MM.1S (cell line): Measurements from ENCODE around the gene RAB34.

ENCODE experiments used
- EZH2 ChIP-seq: fragments of 300-600 bp; sonication (generic); optimal IDR thresholded peaks from 2 replicates; pipeline ENCODE3; 2017; ENCODE audit warnings: low read depth, mild to moderate bottlenecking, antibody characterized with exemption, low read length, mixed read lengths
- EZH2phosphoT487 ChIP-seq: fragments of 300-600 bp; sonication (generic); IDR thresholded peaks from 2 replicates; pipeline ENCODE4 v1.6.1; 2018; ENCODE audit warnings: antibody characterized with exemption, low read length
- TF ChIP-seq, protein P1 (sequence below): fragments of 300-600 bp; sonication (generic); IDR thresholded peaks from 2 replicates; pipeline ENCODE4 v1.5.1; 2016; ENCODE audit warnings: antibody characterized with exemption, low read length, mixed read lengths

DNA sequence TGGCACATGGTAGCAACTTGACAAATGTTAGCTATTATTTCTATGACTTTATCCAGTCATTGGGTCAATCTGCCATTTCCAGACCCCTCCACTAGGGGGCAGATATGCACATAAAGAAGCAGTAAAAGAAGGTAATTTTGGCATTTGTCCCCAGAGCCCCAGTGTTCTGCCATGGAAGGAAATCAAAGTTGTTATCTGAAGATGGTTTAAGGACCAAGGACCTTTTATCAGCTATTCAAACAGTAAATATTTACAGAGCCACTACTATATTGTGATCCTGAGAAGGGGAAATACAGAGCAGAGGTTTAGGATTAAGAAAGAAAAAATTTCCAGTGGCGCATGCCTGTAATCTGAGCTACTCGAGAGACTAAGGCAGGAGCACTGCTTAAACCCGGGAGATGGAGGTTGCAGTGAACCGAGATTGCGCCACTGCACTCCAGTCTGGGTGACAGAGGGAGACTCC is 46.2 kb upstream of the RAB34 start:
- TF ChIP-seq, protein P1, sequence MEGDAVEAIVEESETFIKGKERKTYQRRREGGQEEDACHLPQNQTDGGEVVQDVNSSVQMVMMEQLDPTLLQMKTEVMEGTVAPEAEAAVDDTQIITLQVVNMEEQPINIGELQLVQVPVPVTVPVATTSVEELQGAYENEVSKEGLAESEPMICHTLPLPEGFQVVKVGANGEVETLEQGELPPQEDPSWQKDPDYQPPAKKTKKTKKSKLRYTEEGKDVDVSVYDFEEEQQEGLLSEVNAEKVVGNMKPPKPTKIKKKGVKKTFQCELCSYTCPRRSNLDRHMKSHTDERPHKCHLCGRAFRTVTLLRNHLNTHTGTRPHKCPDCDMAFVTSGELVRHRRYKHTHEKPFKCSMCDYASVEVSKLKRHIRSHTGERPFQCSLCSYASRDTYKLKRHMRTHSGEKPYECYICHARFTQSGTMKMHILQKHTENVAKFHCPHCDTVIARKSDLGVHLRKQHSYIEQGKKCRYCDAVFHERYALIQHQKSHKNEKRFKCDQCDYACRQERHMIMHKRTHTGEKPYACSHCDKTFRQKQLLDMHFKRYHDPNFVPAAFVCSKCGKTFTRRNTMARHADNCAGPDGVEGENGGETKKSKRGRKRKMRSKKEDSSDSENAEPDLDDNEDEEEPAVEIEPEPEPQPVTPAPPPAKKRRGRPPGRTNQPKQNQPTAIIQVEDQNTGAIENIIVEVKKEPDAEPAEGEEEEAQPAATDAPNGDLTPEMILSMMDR = peak; percentile 91
- TF ChIP-seq EZH2 (no peak), EZH2phosphoT487 (no peak)
